Nephron (organoid): ENCODE measurements around the gene MPPED1.

ENCODE experiments used
- H3K27ac Mint-ChIP-seq, 3 experiments: 2 replicates each; pipeline ENCODE4 v1.8.0; 2020; ENCODE audit warnings: mixed read lengths in 3 of 3, mild to moderate bottlenecking in 2 of 3, moderate library complexity in 1 of 3
- H3K27me3 Mint-ChIP-seq: 2 replicates; pipeline ENCODE4 v1.8.0; 2021; ENCODE audit warnings: low read depth, mild to moderate bottlenecking, moderate library complexity, mixed read lengths
- H3K36me3 Mint-ChIP-seq: 2 replicates; pipeline ENCODE4 v1.8.0; 2020; ENCODE audit warnings: low read depth, mixed read lengths
- H3K4me1 Mint-ChIP-seq: 2 replicates; pipeline ENCODE4 v1.8.0; 2020; ENCODE audit warnings: mixed read lengths
- H3K4me3 Mint-ChIP-seq, 3 experiments: 2 replicates each; pipeline ENCODE4 v1.8.0; 2020; ENCODE audit warnings: mild to moderate bottlenecking in 3 of 3, mixed read lengths in 3 of 3, moderate library complexity in 2 of 3
- H3K9me3 Mint-ChIP-seq: 2 replicates; pipeline ENCODE4 v1.8.0; 2020; ENCODE audit warnings: mixed read lengths
- TF ChIP-seq, protein P1 (sequence below), 3 experiments: fragments of 200-600 bp; sonication (generic); IDR thresholded peaks; one replicate each; pipeline ENCODE4 v1.5.0; 2021; ENCODE audit warnings: antibody characterized with exemption in 3 of 3; ENCODE audit not compliant: unreplicated experiment in 3 of 3

Gene MPPED1

DNA sequence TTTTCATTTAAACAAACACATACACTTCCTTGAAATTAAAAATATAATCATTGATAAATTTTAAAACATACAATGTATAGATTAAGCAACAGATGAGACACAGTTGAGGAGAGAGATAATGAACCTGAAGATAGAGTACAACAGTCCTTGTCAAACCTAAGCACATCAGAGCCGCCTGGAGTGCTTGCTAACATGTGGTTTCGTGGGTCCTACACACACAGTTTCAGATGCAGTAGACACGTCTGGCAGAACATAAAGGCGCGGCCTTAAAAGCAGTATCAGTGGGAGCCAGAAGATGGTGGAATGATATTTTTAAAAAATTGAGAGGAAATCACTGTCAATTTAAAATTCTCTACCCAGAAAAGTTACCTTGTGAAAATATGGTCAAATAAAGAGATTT, 134.4 kb downstream of the MPPED1 start:
- TF ChIP-seq, protein P1, sequence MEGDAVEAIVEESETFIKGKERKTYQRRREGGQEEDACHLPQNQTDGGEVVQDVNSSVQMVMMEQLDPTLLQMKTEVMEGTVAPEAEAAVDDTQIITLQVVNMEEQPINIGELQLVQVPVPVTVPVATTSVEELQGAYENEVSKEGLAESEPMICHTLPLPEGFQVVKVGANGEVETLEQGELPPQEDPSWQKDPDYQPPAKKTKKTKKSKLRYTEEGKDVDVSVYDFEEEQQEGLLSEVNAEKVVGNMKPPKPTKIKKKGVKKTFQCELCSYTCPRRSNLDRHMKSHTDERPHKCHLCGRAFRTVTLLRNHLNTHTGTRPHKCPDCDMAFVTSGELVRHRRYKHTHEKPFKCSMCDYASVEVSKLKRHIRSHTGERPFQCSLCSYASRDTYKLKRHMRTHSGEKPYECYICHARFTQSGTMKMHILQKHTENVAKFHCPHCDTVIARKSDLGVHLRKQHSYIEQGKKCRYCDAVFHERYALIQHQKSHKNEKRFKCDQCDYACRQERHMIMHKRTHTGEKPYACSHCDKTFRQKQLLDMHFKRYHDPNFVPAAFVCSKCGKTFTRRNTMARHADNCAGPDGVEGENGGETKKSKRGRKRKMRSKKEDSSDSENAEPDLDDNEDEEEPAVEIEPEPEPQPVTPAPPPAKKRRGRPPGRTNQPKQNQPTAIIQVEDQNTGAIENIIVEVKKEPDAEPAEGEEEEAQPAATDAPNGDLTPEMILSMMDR (IDR thresholded peaks at IDR 0.05; ENCODE audit: unreplicated experiment in 3 of 3) = no peak
- Mint-ChIP-seq H3K27ac (no peak overlapping the region), H3K9me3 (no peaks in the 10 kb centered on the region), H3K4me1 (no peaks in the 10 kb centered on the region), H3K4me3 (no peak overlapping the region), H3K36me3 (no peaks in the 10 kb centered on the region), H3K27me3 (peaks cover 7% of the 10 kb centered on the region)

DNA sequence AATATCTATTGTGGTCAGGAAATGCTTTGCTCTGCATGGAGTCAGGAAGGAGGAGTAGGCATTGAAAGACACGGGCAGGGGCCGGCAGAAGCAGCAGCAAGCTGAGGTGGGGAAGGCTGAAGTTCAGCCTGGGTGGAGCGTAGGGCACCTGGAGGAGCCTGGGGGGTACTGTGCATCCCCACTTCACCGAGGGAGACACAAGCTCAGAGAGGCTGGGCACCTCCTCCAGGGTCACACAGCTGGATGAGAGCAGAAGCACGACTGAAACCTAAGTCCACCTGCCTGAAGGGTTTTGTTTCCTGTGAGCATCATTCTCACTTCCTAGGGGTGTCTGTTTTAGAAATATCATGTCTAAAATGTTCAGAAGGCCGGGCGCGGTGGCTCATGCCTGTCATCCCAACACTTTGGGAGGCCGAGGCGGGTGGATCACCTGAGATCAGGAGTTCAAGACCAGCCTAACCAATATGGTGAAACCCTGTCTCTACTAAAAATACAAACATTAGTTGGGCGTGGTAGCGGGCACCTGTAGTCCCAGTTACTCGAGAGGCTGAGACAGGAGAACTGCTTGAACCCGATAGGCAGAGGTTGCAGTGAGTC, 138.3 kb downstream of the MPPED1 start:
- peaks cover 10% of the 10 kb centered on the region for H3K27me3 Mint-ChIP-seq
- H3K36me3 Mint-ChIP-seq = peaks cover 13% of the 10 kb centered on the region
- H3K4me1 Mint-ChIP-seq = no peaks in the 10 kb centered on the region
- no peak overlapping the region for H3K27ac Mint-ChIP-seq
- peaks cover 14% of the 10 kb centered on the region for H3K9me3 Mint-ChIP-seq
- TF ChIP-seq, protein P1 (IDR thresholded peaks at IDR 0.05; ENCODE audit: unreplicated experiment in 3 of 3) = no peak
- no peak overlapping the region for H3K4me3 Mint-ChIP-seq

DNA sequence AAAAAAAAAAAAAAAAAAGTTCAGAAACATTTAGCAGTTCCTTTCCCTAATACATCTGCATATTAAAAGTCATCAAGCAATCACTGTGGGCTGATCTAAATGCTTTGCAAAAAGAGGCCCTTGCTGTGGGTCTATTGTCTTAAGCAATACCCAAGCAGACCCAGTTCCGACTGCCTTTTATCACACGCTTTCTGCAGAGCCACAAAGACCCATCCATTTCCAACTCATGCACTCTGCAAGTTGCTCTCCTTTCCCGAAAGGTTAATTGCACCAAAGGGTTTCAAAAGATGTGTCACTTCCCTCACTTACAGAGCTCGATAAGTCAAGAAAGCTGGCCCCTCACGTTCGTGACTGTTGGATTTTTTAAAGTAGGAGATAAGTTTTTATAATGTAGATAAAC, 138.9 kb downstream of the MPPED1 start:
- Mint-ChIP-seq H3K4me3 (no peak overlapping the region), H3K27ac (no peak overlapping the region), H3K4me1 (no peaks in the 10 kb centered on the region), H3K36me3 (peaks cover 13% of the 10 kb centered on the region), H3K9me3 (peaks cover 14% of the 10 kb centered on the region), H3K27me3 (peaks cover 10% of the 10 kb centered on the region)
- TF ChIP-seq, protein P1 (IDR thresholded peaks at IDR 0.05; ENCODE audit: unreplicated experiment in 3 of 3) = no peak

DNA sequence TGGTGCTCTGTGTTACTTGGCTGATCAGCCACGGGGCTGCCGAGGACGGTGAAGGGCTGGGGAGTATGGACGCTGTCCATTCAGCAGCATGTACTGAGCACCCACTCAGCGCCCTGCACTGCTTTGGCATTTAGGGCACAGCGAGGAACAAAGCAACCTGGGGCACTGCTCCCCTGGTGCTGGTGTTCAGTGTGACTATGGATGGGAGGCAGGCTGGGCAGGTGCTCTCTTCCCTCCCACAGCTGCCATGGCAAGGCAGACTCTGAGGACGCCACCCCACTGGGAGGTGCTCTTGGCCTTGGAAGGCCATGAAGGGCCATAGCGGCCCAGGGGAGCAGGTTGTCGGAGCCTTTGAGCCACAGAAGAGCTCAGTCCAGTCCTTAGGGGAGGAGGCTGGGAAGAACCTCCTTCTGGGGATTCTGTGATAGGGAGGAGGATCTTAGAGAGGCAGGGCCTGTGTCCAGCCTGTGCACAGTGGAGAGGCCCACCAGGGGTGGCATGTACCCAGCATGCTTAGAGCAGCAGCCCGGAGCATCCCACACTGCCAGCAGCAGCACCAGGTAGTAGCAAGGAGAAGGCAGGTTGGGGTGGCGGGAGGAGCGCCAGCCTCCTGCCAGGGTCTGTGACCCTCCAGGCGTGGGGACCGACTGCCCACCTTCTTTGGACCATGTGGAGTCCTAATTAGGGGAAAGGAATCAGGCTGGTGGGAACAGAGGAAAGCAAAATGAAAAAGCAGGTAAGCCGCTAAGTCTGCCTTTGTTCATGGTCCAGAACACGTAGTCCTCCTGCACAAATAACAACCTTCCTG, 141.8 kb downstream of the MPPED1 start:
- peak overlapping the region in 1 of 3 experiments; percentile 41 for H3K27ac Mint-ChIP-seq

DNA sequence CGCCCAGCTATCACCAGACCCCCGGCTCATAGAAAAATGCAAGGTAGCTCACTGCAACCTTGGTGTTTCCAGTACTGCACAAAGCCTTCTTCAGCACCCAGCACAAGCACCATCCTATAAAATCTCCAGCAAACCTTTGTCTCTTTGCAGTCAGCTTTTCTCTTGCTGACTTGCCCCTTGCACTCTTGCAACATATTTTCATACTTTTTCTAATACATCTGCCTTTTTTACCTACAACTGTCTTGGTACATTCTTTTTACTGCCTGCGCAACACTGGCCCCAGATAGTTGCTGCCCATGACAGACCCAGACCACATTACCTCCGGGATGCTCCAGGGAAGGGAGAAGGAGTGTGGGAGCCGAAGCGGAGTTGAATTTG, 142.4 kb downstream of the MPPED1 start:
- no peaks in the 10 kb centered on the region for H3K4me1 Mint-ChIP-seq
- peaks cover 10% of the 10 kb centered on the region for H3K27me3 Mint-ChIP-seq
- no peak overlapping the region for H3K27ac Mint-ChIP-seq
- TF ChIP-seq, protein P1 (IDR thresholded peaks at IDR 0.05; ENCODE audit: unreplicated experiment in 3 of 3) = no peak
- no peak overlapping the region for H3K4me3 Mint-ChIP-seq
- peaks cover 13% of the 10 kb centered on the region for H3K36me3 Mint-ChIP-seq
- peaks cover 24% of the 10 kb centered on the region for H3K9me3 Mint-ChIP-seq

More for the DNA sequence above, 141.8 kb downstream of the MPPED1 start:
- no peaks in the 10 kb centered on the region for H3K4me1 Mint-ChIP-seq
- H3K36me3 Mint-ChIP-seq = peaks cover 13% of the 10 kb centered on the region
- TF ChIP-seq, protein P1 (IDR thresholded peaks at IDR 0.05; ENCODE audit: unreplicated experiment in 3 of 3) = no peak
- H3K27me3 Mint-ChIP-seq = peaks cover 10% of the 10 kb centered on the region
- no peak overlapping the region for H3K4me3 Mint-ChIP-seq
- peaks cover 19% of the 10 kb centered on the region for H3K9me3 Mint-ChIP-seq
